ENCODE results near the gene JRKL. TPM values are rescaled to one million over a fixed set of nuclear protein-coding genes. Genes with fewer than 3 reads are reported as not detected.

Gene JRKL
- total and polyA plus RNA-seq, 2 of the 8 experiments (the other 6 are each of a cell fraction or from before 2014, with no cell fraction given), result 1.4 to 4.9 TPM

DNA sequence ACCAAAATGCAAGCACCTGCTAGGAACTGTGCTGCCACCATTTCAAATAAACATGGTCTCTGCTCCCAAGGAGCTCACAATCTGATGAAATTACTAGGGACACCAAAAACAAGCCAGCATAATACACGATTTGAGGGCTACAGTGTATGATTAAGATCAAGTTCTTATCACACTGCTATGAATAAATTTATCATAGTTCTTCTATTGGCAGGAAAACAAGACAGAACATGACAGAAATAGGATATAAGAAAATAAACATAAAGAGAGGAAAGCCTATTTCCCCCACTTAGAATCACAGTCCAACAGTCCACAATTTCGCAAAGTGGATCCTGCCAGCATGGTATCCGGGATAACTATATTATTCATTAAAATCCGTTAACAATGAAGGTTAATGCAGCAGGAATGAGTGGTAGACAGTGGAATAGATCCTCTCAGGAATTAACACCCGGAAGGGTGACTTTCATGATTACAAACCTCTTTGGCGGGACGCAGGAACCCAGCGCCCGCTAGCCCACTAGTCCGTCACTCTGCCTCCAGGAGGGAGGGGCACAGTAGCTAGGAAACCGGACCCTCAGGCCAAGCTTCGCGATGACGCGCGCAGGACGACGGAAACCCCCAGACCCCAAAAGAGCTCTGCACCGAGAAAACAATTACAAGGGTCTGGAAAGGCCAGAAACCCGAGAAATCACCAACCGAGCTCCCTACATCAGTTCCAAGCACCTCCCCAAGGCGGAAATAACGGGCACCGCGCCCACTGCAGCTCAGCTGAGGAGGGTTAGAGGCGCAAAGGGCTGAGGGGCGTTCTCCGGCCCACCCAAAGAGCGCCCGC lies 708 bp upstream of the JRKL start (continued):
- TF ChIP-seq ZNF274 (IDR thresholded peaks at IDR 0.05; ENCODE audit: borderline replicate concordance, extremely low read depth, low read length) (no peak), EP300 (IDR thresholded peaks at IDR 0.05; ENCODE audit: borderline replicate concordance in 1 of 2, low read depth in 2 of 2, low read length in 2 of 2) (no peak), SP4 (IDR thresholded peaks at IDR 0.05; ENCODE audit: low read length) (no peak), PHF8 (conservative IDR thresholded peaks at IDR 0.05; ENCODE audit: low read depth, low read length) (no peak; the same call in none of the 2 replicates), TAF1 (IDR thresholded peaks at IDR 0.05; ENCODE audit: low read depth, low read length) (no peak; the same call in 1 of the 2 replicates), CBX8 (IDR thresholded peaks at IDR 0.05; ENCODE audit: borderline replicate concordance, low read depth, low read length) (no peak), SUZ12 (IDR thresholded peaks at IDR 0.05; ENCODE audit: low read length) (no peak), RBBP5 (IDR thresholded peaks at IDR 0.05; ENCODE audit: borderline replicate concordance, low read depth, low read length) (peak; percentile 83; the same call in 1 of the 2 replicates), GABPA (IDR thresholded peaks at IDR 0.05; ENCODE audit: borderline replicate concordance, insufficient read depth, low read length) (no peak), RNF2 (IDR thresholded peaks at IDR 0.05; ENCODE audit: borderline replicate concordance, low read depth, low read length, missing control alignments, poor library complexity, severe bottlenecking) (no peak), SAP30 (IDR thresholded peaks at IDR 0.05; ENCODE audit: insufficient read depth, insufficient replicate concordance, low read length) (no peak), CBX5 (IDR thresholded peaks at IDR 0.05; ENCODE audit: low read depth, low read length) (no peak), RXRA (IDR thresholded peaks at IDR 0.05; ENCODE audit: insufficient read depth, low read depth, low read length) (no peak), SP1 (IDR thresholded peaks at IDR 0.05; ENCODE audit: low read depth, low read length) (no peak), SIRT6 (IDR thresholded peaks at IDR 0.05; ENCODE audit: low read length) (no peak), SIX5 (IDR thresholded peaks at IDR 0.05; ENCODE audit: low read depth, low read length) (no peak), RFX5 (IDR thresholded peaks at IDR 0.05; ENCODE audit: borderline replicate concordance, low read depth, low read length) (no peak), CHD1 (IDR thresholded peaks at IDR 0.05; ENCODE audit: low read depth, low read length) (no peak), MAFK (IDR thresholded peaks at IDR 0.05; ENCODE audit: low read depth, low read length) (no peak)
- TF ChIP-seq, protein P1, sequence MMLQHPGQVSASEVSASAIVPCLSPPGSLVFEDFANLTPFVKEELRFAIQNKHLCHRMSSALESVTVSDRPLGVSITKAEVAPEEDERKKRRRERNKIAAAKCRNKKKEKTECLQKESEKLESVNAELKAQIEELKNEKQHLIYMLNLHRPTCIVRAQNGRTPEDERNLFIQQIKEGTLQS (IDR thresholded peaks at IDR 0.05; ENCODE audit: insufficient read depth, low read depth, low read length), result no peak
- TF ChIP-seq, protein P2, sequence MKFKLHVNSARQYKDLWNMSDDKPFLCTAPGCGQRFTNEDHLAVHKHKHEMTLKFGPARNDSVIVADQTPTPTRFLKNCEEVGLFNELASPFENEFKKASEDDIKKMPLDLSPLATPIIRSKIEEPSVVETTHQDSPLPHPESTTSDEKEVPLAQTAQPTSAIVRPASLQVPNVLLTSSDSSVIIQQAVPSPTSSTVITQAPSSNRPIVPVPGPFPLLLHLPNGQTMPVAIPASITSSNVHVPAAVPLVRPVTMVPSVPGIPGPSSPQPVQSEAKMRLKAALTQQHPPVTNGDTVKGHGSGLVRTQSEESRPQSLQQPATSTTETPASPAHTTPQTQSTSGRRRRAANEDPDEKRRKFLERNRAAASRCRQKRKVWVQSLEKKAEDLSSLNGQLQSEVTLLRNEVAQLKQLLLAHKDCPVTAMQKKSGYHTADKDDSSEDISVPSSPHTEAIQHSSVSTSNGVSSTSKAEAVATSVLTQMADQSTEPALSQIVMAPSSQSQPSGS (IDR thresholded peaks at IDR 0.05; ENCODE audit: low read length), result no peak
